Bronchial epithelial cell (primary cell): ENCODE results near the gene UNC5CL. TPM values are rescaled to one million over a fixed set of nuclear protein-coding genes. Genes with fewer than 3 reads are reported as not detected.

Experiments used
- DNase-seq: peaks from one replicate; pipeline ENCODE4 v3.0.0-alpha.2; 2010; ENCODE audit warnings: low read depth
- FAIRE-seq: peaks from 2 replicates; lab custom pipeline; 2011; peaks lifted over from hg19 to GRCh38; lab: Jason Lieb, UNC
- H3K27me3 ChIP-seq: 2 replicates; pipeline ENCODE4 v1.5.1; 2011; ENCODE audit warnings: low read length; ENCODE audit not compliant: control insufficient read depth, insufficient read depth
- H3K36me3 ChIP-seq: 2 replicates; pipeline ENCODE4 v1.5.1; 2011; ENCODE audit warnings: low read length; ENCODE audit not compliant: control insufficient read depth, insufficient read depth
- H3K4me3 ChIP-seq: 2 replicates; pipeline ENCODE4 v1.5.1; 2011; ENCODE audit warnings: mild to moderate bottlenecking, low read depth, low read length, control low read depth
- total RNA-seq: library from RNA; depleted of rRNA; stranded (reverse); fragments of >200 nt; gene quantifications from 2 replicates; pipeline ENCODE4 v1.2.1, GENCODE V29; 2014
- TF ChIP-seq, protein P1 (sequence below): IDR thresholded peaks from 2 replicates; pipeline ENCODE4 v1.5.1; 2011; ENCODE audit warnings: mild to moderate bottlenecking, moderate library complexity, low read length, control low read depth, inconsistent platforms; ENCODE audit not compliant: insufficient read depth, severe bottlenecking

UNC5CL gene
- total RNA-seq, 1 donor from 2014 or later = 0.26 TPM

- TF ChIP-seq, protein P1, sequence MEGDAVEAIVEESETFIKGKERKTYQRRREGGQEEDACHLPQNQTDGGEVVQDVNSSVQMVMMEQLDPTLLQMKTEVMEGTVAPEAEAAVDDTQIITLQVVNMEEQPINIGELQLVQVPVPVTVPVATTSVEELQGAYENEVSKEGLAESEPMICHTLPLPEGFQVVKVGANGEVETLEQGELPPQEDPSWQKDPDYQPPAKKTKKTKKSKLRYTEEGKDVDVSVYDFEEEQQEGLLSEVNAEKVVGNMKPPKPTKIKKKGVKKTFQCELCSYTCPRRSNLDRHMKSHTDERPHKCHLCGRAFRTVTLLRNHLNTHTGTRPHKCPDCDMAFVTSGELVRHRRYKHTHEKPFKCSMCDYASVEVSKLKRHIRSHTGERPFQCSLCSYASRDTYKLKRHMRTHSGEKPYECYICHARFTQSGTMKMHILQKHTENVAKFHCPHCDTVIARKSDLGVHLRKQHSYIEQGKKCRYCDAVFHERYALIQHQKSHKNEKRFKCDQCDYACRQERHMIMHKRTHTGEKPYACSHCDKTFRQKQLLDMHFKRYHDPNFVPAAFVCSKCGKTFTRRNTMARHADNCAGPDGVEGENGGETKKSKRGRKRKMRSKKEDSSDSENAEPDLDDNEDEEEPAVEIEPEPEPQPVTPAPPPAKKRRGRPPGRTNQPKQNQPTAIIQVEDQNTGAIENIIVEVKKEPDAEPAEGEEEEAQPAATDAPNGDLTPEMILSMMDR = no peak
- Histone ChIP-seq H3K4me3 (no peak overlapping the region), H3K36me3 (no peaks in the 10 kb centered on the region), H3K27me3 (no peaks in the 10 kb centered on the region)
- no peak for DNase-seq
- FAIRE-seq = no peak
Measured at GRCh38 chr6:40978687-40979289, 60.2 kb downstream of the UNC5CL start.

- no peak for FAIRE-seq
- H3K27me3 ChIP-seq = no peaks in the 10 kb centered on the region
- DNase-seq = no peak
- no peaks in the 10 kb centered on the region for H3K36me3 ChIP-seq
- TF ChIP-seq, protein P1 = no peak
- no peak overlapping the region for H3K4me3 ChIP-seq
Measured at GRCh38 chr6:40977695-40978094, 61.3 kb downstream of the UNC5CL start.

GRCh38 chr6:40977085-40977484 is 61.9 kb downstream of the UNC5CL start:
- no peak for FAIRE-seq
- no peaks in the 10 kb centered on the region for H3K27me3 ChIP-seq
- TF ChIP-seq, protein P1 = no peak
- H3K4me3 ChIP-seq = no peak overlapping the region
- no peaks in the 10 kb centered on the region for H3K36me3 ChIP-seq
- DNase-seq = no peak

Other genes with a start within 250 kb of the UNC5CL start
- not detected in 2 replicates for gene TSPO2, start 3.2 kb upstream of the UNC5CL start, total RNA-seq
- not detected in 2 replicates for gene APOBEC2, start 14.0 kb upstream of the UNC5CL start, total RNA-seq
- gene OARD1, start 33.1 kb upstream of the UNC5CL start, total RNA-seq = 18.2 and 19.5 TPM in 2 replicates
- gene NFYA, start 33.8 kb upstream of the UNC5CL start, total RNA-seq = 20.5 and 25.5 TPM in 2 replicates
- not detected in 2 replicates for gene TREML1, start 115.1 kb upstream of the UNC5CL start, total RNA-seq
- 0.53 and 1.9 TPM in 2 replicates for gene TREM2, start 123.9 kb upstream of the UNC5CL start, total RNA-seq
- under 0.01 TPM in 1 of 2 replicates, not detected in the other for gene TREML2, start 161.9 kb upstream of the UNC5CL start, total RNA-seq
- gene TREML4, start 189.1 kb upstream of the UNC5CL start, total RNA-seq = not detected in 2 replicates
- 1.8 and 21.1 TPM in 2 replicates for gene TREM1, start 247.5 kb upstream of the UNC5CL start, total RNA-seq